A673 (cell line): ENCODE results near the gene GABRB1.

Experiments
- CTCF ChIP-seq: fragments of 300-800, 200-600 bp; sonication (generic); conservative IDR thresholded peaks from 2 replicates; pipeline ENCODE4 v1.5.1; 2017; ENCODE audit warnings: low read depth, mild to moderate bottlenecking, antibody characterized with exemption, low read length, moderate library complexity, mixed read lengths
- EZH2 ChIP-seq: fragments of 200-600 bp; sonication (generic); IDR thresholded peaks from 2 replicates; pipeline ENCODE4 v1.6.1; 2017; ENCODE audit warnings: borderline replicate concordance, low read depth, mild to moderate bottlenecking, mixed read lengths, antibody characterized with exemption, low read length; ENCODE audit not compliant: poor library complexity, severe bottlenecking

- TF ChIP-seq CTCF (no peak), EZH2 (no peak)
These were observed 152.7 kb downstream of the GABRB1 start for GRCh38 chr4:47184083-47184482.
